ENCODE results near the gene PPP1R7.

PPP1R7 gene

GRCh38 chr2:241219030-241219382, 68.7 kb downstream of the PPP1R7 start:
- Histone ChIP-seq H3K4me1 (peaks cover 21 to 33% (median 26%) of the 10 kb centered on the region in 10 experiments), H3K9me3 (replicated peaks in 1 of 11) (no peaks in the 10 kb centered on the region), H3K27me3 (peaks cover 0 to 6% (median 0%) of the 10 kb centered on the region in 11 experiments; a peak in 1 of 22 replicates), H3K9ac (peak overlapping the region; percentile 30 to 80 (median 70); a peak in 20 of 22 replicates), H3K4me2 (peak overlapping the region; percentile 85 to 99 (median 96)), H3K36me3 (no peaks in the 10 kb centered on the region; a peak in 1 of 22 replicates), H4K20me1 (peaks cover 0 to 46% (median 4%) of the 10 kb centered on the region in 11 experiments; a peak in 10 of 22 replicates), H3K27ac (peak overlapping the region in 2 of 11 experiments; percentile 35 to 42; a peak in 1 of 22 replicates), H3K4me3 (peak overlapping the region; percentile 57 to 74 (median 64))
- no peak for TF ChIP-seq Cebpa-rat (IDR thresholded peaks at IDR 0.05)

- peak overlapping the region in 1 of 10 experiments; percentile 57; a peak in 1 of 20 replicates for H3K4me3 ChIP-seq
- peaks cover 0 to 6% (median 0%) of the 10 kb centered on the region in 11 experiments; a peak in 1 of 22 replicates for H3K27me3 ChIP-seq
- H3K9ac ChIP-seq, result peak overlapping the region in 1 of 11 experiments; percentile 43; a peak in 2 of 22 replicates
- H3K4me1 ChIP-seq, result peaks cover 25 to 38% (median 32%) of the 10 kb centered on the region in 10 experiments
- peaks cover 0 to 46% (median 9%) of the 10 kb centered on the region in 11 experiments; a peak in 12 of 22 replicates for H4K20me1 ChIP-seq
- H3K27ac ChIP-seq, result no peak overlapping the region
- TF ChIP-seq Cebpa-rat (IDR thresholded peaks at IDR 0.05), result no peak
- H3K36me3 ChIP-seq, result peaks cover 0 to 4% (median 0%) of the 10 kb centered on the region in 11 experiments; a peak in 2 of 22 replicates
- H3K4me2 ChIP-seq, result peak overlapping the region; percentile 85 to 99 (median 96); a peak in 20 of 22 replicates
- H3K9me3 ChIP-seq (replicated peaks in 1 of 11), result no peaks in the 10 kb centered on the region
Measured at GRCh38 chr2:241219856-241220356, 69.6 kb downstream of the PPP1R7 start.

GRCh38 chr2:241223211-241224017, 73.1 kb downstream of the PPP1R7 start:
- Histone ChIP-seq H3K4me2 (peak overlapping the region in 10 of 11 experiments; percentile 17 to 61 (median 46); a peak in 19 of 22 replicates), H4K20me1 (peaks cover 0 to 57% (median 18%) of the 10 kb centered on the region in 11 experiments; a peak in 16 of 22 replicates), H3K36me3 (peaks cover 18 to 39% (median 31%) of the 10 kb centered on the region in 11 experiments), H3K27ac (no peak overlapping the region), H3K4me3 (no peak overlapping the region), H3K9ac (peak overlapping the region in 1 of 11 experiments; percentile 34; a peak in 1 of 22 replicates), H3K27me3 (no peaks in the 10 kb centered on the region), H3K4me1 (peaks cover 25 to 37% (median 32%) of the 10 kb centered on the region in 10 experiments), H3K9me3 (replicated peaks in 1 of 11) (no peaks in the 10 kb centered on the region)
- TF ChIP-seq Cebpa-rat (IDR thresholded peaks at IDR 0.05), result no peak

- Histone ChIP-seq H3K36me3 (peaks cover 27 to 47% (median 40%) of the 10 kb centered on the region in 11 experiments), H4K20me1 (peaks cover 0 to 66% (median 27%) of the 10 kb centered on the region in 11 experiments; a peak in 16 of 22 replicates), H3K27me3 (no peaks in the 10 kb centered on the region), H3K4me3 (no peak overlapping the region), H3K9me3 (replicated peaks in 1 of 11) (no peaks in the 10 kb centered on the region), H3K4me1 (peaks cover 21 to 31% (median 27%) of the 10 kb centered on the region in 10 experiments), H3K27ac (no peak overlapping the region), H3K4me2 (peak overlapping the region in 10 of 11 experiments; percentile 17 to 61 (median 46); a peak in 16 of 22 replicates), H3K9ac (peak overlapping the region in 2 of 11 experiments; percentile 18 to 34; a peak in 1 of 22 replicates)
- no peak for TF ChIP-seq Cebpa-rat (IDR thresholded peaks at IDR 0.05)
Measured at GRCh38 chr2:241224018-241224850, 74.0 kb downstream of the PPP1R7 start.

GRCh38 chr2:241224851-241225438, 74.7 kb downstream of the PPP1R7 start:
- H3K9ac ChIP-seq, result no peak overlapping the region
- peaks cover 14 to 24% (median 20%) of the 10 kb centered on the region in 10 experiments for H3K4me1 ChIP-seq
- no peaks in the 10 kb centered on the region for H3K27me3 ChIP-seq
- TF ChIP-seq Cebpa-rat (IDR thresholded peaks at IDR 0.05), result no peak
- no peaks in the 10 kb centered on the region for H3K9me3 ChIP-seq (replicated peaks in 1 of 11)
- H3K4me2 ChIP-seq, result no peak overlapping the region
- peaks cover 32 to 54% (median 45%) of the 10 kb centered on the region in 11 experiments for H3K36me3 ChIP-seq
- no peak overlapping the region for H3K4me3 ChIP-seq
- peaks cover 0 to 72% (median 30%) of the 10 kb centered on the region in 11 experiments; a peak in 16 of 22 replicates for H4K20me1 ChIP-seq
- H3K27ac ChIP-seq, result no peak overlapping the region

GRCh38 chr2:241225545-241225944, 75.3 kb downstream of the PPP1R7 start:
- Histone ChIP-seq H3K4me2 (no peak overlapping the region), H3K4me3 (no peak overlapping the region), H4K20me1 (peaks cover 0 to 78% (median 33%) of the 10 kb centered on the region in 11 experiments; a peak in 16 of 22 replicates), H3K27ac (no peak overlapping the region), H3K27me3 (no peaks in the 10 kb centered on the region), H3K4me1 (peaks cover 13 to 23% (median 16%) of the 10 kb centered on the region in 10 experiments; a peak in 19 of 20 replicates), H3K9me3 (replicated peaks in 1 of 11) (no peaks in the 10 kb centered on the region), H3K9ac (no peak overlapping the region), H3K36me3 (peaks cover 38 to 60% (median 51%) of the 10 kb centered on the region in 11 experiments)
- no peak for TF ChIP-seq Cebpa-rat (IDR thresholded peaks at IDR 0.05)

GRCh38 chr2:241225983-241226382, 75.7 kb downstream of the PPP1R7 start:
- Histone ChIP-seq H3K4me2 (no peak overlapping the region), H3K4me1 (peaks cover 13 to 23% (median 16%) of the 10 kb centered on the region in 10 experiments; a peak in 19 of 20 replicates), H4K20me1 (peaks cover 0 to 82% (median 33%) of the 10 kb centered on the region in 11 experiments; a peak in 16 of 22 replicates), H3K9ac (no peak overlapping the region), H3K36me3 (peaks cover 42 to 65% (median 56%) of the 10 kb centered on the region in 11 experiments), H3K27me3 (no peaks in the 10 kb centered on the region), H3K27ac (no peak overlapping the region), H3K9me3 (replicated peaks in 1 of 11) (no peaks in the 10 kb centered on the region), H3K4me3 (no peak overlapping the region)
- TF ChIP-seq Cebpa-rat (IDR thresholded peaks at IDR 0.05), result no peak
